Endothelial cell of umbilical vein (primary cell): ENCODE results near the gene WDR86.

Experiments used
- POLR2A ChIP-seq: IDR thresholded peaks from 2 replicates; pipeline ENCODE4 v1.6.1; 2012; ENCODE audit warnings: low read depth, mild to moderate bottlenecking, control low read depth, low read length
- POLR2AphosphoS5 ChIP-seq: IDR thresholded peaks from 2 replicates; pipeline ENCODE4 v1.6.1; 2012; ENCODE audit warnings: low read depth, mild to moderate bottlenecking, control low read depth, low read length, moderate library complexity; ENCODE audit not compliant: insufficient read depth
- TF ChIP-seq, protein P1 (sequence below), 2 donors: IDR thresholded peaks; 1 replicate in 1 of 2; 2 replicates in 1 of 2; pipeline ENCODE4 v1.5.1; 2011; ENCODE audit warnings: low read length in 2 of 2, mild to moderate bottlenecking in 2 of 2, moderate library complexity in 2 of 2, control low read depth in 1 of 2, inconsistent platforms in 1 of 2, low read depth in 1 of 2; ENCODE audit not compliant: insufficient read depth in 1 of 2; ENCODE audit errors: extremely low read depth in 1 of 2

DNA sequence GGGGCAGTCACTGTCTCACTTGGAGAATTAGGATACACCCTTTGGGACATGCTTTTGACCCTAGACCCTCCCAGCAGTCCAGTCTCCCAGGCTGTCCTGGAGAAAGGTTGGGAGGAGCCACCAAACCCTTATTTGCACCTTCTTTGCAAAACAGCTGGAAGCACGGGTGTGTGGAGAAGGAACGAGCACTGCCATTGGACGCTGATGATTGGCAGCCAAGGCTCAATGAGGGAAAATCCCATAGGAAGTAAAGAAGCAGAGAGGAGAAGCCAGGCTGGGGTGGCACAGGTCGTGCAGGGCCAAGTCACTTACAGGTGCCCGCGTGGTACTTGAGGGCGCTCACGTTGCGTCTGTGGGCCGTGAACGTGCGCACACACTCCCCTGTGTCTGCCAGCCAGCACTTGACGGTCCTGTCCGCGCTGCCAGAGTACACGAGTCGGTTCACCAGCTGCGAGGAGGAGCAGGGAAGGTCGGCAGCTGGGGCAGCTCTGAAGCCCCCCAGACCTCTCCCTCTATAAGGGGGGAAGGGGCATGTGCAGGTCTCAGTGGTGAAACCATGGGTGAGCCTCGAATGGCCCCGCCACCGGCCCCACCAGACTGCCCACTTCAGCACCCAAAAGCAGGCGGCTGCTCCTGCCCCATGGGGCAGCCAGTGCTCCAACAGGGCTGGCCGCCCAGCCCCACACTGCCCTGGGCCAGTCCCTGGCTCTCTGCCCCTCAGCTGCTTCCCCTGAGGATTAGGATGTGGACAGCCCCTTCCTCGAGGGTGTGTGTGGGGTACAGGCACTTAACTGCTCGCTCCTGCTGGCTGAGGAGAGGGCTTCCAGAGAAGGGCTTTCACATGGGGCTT is 24.8 kb downstream of the WDR86 start:
- TF ChIP-seq, protein P1, sequence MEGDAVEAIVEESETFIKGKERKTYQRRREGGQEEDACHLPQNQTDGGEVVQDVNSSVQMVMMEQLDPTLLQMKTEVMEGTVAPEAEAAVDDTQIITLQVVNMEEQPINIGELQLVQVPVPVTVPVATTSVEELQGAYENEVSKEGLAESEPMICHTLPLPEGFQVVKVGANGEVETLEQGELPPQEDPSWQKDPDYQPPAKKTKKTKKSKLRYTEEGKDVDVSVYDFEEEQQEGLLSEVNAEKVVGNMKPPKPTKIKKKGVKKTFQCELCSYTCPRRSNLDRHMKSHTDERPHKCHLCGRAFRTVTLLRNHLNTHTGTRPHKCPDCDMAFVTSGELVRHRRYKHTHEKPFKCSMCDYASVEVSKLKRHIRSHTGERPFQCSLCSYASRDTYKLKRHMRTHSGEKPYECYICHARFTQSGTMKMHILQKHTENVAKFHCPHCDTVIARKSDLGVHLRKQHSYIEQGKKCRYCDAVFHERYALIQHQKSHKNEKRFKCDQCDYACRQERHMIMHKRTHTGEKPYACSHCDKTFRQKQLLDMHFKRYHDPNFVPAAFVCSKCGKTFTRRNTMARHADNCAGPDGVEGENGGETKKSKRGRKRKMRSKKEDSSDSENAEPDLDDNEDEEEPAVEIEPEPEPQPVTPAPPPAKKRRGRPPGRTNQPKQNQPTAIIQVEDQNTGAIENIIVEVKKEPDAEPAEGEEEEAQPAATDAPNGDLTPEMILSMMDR (IDR thresholded peaks at IDR 0.05; ENCODE audit: extremely low read depth in 1 of 2, insufficient read depth in 1 of 2, low read depth in 1 of 2, low read length in 2 of 2) = no peak
- no peak for TF ChIP-seq POLR2AphosphoS5
- TF ChIP-seq POLR2A = no peak
